GM10266 (cell line): ENCODE results near the gene KATNAL2.
"Not testable (repeated sequence)": the region's sequence is repeated elsewhere in the genome, so short reads cannot be mapped to it uniquely, and the experiment has no call there.

Source experiments
- DNase-seq: peaks from one replicate; pipeline ENCODE4 v3.0.0; 2012; ENCODE audit errors: extremely low spot score
- CTCF ChIP-seq: IDR thresholded peaks from 2 replicates; pipeline ENCODE4 v1.5.1; 2012; ENCODE audit warnings: mild to moderate bottlenecking, low read depth; ENCODE audit not compliant: control insufficient read depth, insufficient read depth; ENCODE audit errors: missing control alignments

The KATNAL2 gene

DNA sequence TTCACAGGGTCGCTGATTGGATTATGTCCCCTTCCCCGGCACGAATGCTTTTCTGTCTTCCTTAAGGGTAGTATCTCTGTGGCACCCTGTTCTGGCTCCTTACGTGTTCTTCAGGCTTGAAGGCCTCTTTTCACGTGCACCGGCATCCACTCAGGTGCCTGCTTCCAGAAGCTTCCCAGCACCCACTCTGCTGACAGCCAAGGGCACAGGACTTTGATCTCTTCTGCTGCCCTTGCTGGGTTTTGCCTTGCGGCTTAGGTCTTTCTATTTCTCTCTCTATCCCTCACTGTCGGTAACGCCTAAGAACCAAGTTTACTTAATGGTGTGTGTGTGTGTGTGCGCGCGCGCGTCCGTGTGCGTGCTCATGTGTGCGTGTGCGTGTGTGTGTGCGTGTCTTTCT is 103.4 kb downstream of the KATNAL2 start:
- DNase-seq: not testable (repeated sequence)

DNA sequence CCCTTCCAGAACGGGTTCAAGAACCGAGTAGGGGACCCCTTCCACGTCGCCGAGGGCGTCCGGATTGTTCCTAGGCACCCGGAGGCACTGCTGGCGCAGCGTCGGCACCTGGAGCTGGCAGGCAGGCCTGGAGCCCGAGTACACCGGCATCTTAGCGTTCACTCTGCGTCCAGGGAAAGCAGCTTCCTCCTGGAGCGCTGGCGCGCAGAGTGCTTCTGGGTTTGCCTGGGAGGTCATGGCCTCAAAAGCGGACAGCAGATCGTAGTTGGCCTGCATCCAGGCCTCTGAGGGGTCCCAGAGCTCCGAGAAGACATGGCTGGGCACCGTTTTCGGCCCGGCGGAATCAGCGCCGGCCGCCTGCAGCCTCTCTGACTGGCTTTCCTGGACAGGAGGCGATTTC is 105.4 kb downstream of the KATNAL2 start:
- not testable (repeated sequence) for DNase-seq

GRCh38 chr18:47023769-47024465 is 106.5 kb downstream of the KATNAL2 start:
- DNase-seq: not testable (repeated sequence)

- DNase-seq: not testable (repeated sequence)
Measured at GRCh38 chr18:47025557-47026174, 108.3 kb downstream of the KATNAL2 start.

GRCh38 chr18:47028738-47029137 is 111.3 kb downstream of the KATNAL2 start:
- not testable (repeated sequence) for DNase-seq

DNA sequence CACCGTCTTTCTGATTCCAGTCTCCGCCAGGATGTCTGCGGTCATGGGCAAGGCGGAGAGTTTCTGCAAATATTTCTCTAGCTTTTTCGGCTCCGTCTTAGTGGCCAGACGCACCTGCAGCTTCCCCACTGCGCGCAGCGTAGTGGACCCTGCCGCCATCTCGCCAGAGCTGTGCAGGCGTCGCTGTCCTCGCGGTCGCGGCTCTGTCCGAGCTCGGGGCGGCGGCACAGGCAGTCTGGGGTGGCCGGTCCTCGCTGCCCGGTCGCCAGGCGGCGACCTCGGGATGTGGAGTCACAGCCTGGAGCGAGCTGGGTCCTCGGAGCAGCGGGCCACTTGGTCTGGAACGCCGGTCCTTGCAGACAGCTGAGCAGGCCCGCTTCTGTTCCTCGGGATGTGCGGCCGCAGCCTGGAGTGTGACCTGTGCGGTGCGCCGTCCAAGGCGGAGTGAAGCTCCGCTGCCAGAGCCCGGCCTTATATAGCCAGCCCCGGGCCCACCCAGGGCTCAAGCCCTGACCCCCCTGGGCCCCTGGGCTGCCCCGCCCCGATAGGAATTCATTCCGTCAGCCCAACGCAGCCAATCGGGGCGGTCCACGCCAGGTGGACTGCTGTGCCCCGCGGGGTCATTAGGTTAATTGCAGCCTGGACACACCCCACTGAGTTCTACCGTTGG is 112.4 kb downstream of the KATNAL2 start:
- DNase-seq: not testable (repeated sequence)

DNA sequence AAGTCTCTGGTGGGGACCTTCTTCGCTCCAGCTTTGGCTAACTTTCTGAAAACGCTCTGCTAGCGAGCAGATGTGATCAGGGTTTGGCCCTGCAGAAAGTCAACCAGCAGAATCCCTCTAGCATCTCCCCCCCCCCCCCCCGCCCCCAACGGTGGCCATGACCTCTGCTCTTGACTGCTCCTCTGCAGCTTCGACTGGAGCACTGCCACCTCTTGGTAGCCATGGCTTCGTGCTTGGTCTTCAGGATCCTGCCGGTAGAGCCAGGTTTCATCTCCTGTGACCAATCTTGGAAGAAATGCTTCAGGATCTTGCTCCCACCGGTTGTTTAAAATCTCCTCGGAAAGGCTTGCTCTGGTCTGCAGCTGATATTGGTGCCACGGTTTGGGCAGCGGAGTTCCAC is 113.5 kb downstream of the KATNAL2 start:
- DNase-seq: not testable (repeated sequence)

- no peak for DNase-seq
- no peak for TF ChIP-seq CTCF
Measured at GRCh38 chr18:47032945-47033344, 115.5 kb downstream of the KATNAL2 start.

- DNase-seq: not testable (repeated sequence)
Measured at GRCh38 chr18:47034591-47034990, 117.2 kb downstream of the KATNAL2 start.

DNA sequence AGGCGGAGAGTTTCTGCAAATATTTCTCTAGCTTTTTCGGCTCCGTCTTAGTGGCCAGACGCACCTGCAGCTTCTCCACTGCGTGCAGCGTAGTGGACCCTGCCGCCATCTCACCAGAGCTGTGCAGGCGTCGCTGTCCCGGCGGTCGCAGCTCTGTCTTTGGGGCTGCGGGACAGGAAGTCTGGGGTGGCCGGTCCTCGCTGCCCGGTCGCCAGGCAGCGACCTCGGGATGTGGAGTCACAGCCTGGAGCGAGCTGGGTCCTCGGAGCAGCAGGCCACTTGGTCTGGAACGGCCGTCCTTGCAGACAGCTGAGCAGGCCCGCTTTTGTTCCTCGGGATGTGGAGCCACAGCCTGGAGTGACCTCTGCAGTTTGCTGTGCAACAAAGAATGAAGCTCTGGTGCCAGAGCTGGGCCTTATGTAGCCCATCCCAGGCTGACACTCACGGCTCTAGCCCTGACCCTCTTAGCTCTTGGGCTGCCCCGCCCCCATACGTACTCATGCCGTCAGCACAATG is 117.8 kb downstream of the KATNAL2 start, which contains the start of gene ELOA2:
TSS of gene ELOA2 (minus strand) at position 466 of the 516 bp plus-strand sequence. CDS start at position 109, 357 bp downstream.
- TF ChIP-seq CTCF: no peak
- no peak for DNase-seq

GRCh38 chr18:47036298-47036874 is 119.0 kb downstream of the KATNAL2 start:
- DNase-seq: peak; percentile 58
- TF ChIP-seq CTCF: peak; percentile 34
